Heart left ventricle (tissue), 13 donors: ENCODE data around the gene GPC3.

Source experiments
- POLR2A ChIP-seq, 2 donors: fragments of 450-650 bp; IDR thresholded peaks; one replicate each; pipeline ENCODE4 v1.6.1; 2017; ENCODE audit warnings: antibody characterized with exemption in 2 of 2, mild to moderate bottlenecking in 2 of 2, moderate library complexity in 2 of 2
- TF ChIP-seq, protein P1 (sequence below), 12 donors: fragments of 200-600 bp; sonication (generic) in 4 of 12; IDR thresholded peaks; one replicate each; pipeline versions ENCODE4 v1.5.0 to v1.8.0; 2018 to 2022; ENCODE audit warnings: antibody characterized with exemption in 12 of 12, mild to moderate bottlenecking in 5 of 12
- donor health status: ischemic (EF 13 %, LVEDD 7.1; RV severe dilation, severe dysfunction).
- donor health status: DM: no; HTN: yes; CAD: no.
- donor health status: DM: no; HTN: no; CAD: no.
- donor health status: ischemic (EF 25% LVEDD 6.9; RV normal size, moderate dysfunction).
- donor health status: ischemic (EF 25% LVEDD 5.7; RV mildly dilated, moderate dysfunction).
- donor health status: ischemic (EF 35%, LVEDD 5.7; RV mildly dilated, moderate dysfunction).
- donor health status: nonischemic (EF 11% LVEDD 7.7; RV severe dilation, severe dysfunction).
- donor health status: DM: yes; HTN: yes; CAD: no.
- donor health status: PGD.
- donor health status: ischemic (EF 29% LVEDD 5.4; RV normal size, mild dysfunction).
- donor health status: nonischemic (EF 23%, LVEDD 6.1; RV moderate dilation, normal function).

- TF ChIP-seq, protein P1, sequence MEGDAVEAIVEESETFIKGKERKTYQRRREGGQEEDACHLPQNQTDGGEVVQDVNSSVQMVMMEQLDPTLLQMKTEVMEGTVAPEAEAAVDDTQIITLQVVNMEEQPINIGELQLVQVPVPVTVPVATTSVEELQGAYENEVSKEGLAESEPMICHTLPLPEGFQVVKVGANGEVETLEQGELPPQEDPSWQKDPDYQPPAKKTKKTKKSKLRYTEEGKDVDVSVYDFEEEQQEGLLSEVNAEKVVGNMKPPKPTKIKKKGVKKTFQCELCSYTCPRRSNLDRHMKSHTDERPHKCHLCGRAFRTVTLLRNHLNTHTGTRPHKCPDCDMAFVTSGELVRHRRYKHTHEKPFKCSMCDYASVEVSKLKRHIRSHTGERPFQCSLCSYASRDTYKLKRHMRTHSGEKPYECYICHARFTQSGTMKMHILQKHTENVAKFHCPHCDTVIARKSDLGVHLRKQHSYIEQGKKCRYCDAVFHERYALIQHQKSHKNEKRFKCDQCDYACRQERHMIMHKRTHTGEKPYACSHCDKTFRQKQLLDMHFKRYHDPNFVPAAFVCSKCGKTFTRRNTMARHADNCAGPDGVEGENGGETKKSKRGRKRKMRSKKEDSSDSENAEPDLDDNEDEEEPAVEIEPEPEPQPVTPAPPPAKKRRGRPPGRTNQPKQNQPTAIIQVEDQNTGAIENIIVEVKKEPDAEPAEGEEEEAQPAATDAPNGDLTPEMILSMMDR (IDR thresholded peaks at IDR 0.05), result no peak
- no peak for TF ChIP-seq POLR2A (IDR thresholded peaks at IDR 0.05)
Measured at GRCh38 chrX:133947996-133948395, 37.4 kb downstream of the GPC3 start.
